ENCODE data around the gene SEC22A.

DNA sequence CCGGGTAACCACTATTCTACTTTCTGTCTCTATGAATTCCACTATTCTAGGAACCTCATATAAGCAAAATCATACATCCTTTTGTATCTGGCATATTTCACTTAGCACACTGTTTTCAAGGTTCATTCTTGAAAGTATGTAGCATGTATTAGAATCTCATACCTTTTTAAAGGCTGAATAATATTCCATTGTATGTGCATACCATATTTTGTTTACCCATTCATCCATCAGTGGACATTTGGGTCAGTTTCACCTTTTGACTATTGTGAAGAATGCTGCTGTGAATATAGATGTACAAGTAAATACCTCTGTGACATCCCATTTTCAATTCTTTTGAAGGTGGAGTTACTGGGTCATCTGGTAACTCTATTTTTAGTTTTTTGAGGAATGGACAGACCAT lies 36.6 kb upstream of the SEC22A start:
- TF ChIP-seq CTCF (IDR thresholded peaks at IDR 0.05) (no peak), EP300 (IDR thresholded peaks at IDR 0.05) (no peak), POLR2AphosphoS5 (IDR thresholded peaks at IDR 0.05) (no peak), POLR2A (IDR thresholded peaks at IDR 0.05) (no peak)
